ENCODE results near the gene ATRNL1. TPM values are rescaled to one million over a fixed set of nuclear protein-coding genes. Genes with fewer than 3 reads are reported as not detected.
"Not testable (repeated sequence)": the region's sequence is repeated elsewhere in the genome, so short reads cannot be mapped to it uniquely, and the experiment has no call there.

The ATRNL1 gene
- total RNA-seq, 4 donors from 2014 or later: 3.5 to 27.2 (median 4.1) TPM

GRCh38 chr10:115239761-115240160 lies 146.6 kb downstream of the ATRNL1 start:
- H3K27ac ChIP-seq: no peak overlapping the region
- no peak for TF ChIP-seq POLR2A (IDR thresholded peaks at IDR 0.05)
- TF ChIP-seq, protein P1, sequence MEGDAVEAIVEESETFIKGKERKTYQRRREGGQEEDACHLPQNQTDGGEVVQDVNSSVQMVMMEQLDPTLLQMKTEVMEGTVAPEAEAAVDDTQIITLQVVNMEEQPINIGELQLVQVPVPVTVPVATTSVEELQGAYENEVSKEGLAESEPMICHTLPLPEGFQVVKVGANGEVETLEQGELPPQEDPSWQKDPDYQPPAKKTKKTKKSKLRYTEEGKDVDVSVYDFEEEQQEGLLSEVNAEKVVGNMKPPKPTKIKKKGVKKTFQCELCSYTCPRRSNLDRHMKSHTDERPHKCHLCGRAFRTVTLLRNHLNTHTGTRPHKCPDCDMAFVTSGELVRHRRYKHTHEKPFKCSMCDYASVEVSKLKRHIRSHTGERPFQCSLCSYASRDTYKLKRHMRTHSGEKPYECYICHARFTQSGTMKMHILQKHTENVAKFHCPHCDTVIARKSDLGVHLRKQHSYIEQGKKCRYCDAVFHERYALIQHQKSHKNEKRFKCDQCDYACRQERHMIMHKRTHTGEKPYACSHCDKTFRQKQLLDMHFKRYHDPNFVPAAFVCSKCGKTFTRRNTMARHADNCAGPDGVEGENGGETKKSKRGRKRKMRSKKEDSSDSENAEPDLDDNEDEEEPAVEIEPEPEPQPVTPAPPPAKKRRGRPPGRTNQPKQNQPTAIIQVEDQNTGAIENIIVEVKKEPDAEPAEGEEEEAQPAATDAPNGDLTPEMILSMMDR (IDR thresholded peaks at IDR 0.05): no peak

GRCh38 chr10:115250784-115251183 lies 157.6 kb downstream of the ATRNL1 start:
- no peaks in the 10 kb centered on the region for H3K27me3 ChIP-seq
- H3K36me3 ChIP-seq: no peaks in the 10 kb centered on the region
- no peak overlapping the region for H3K27ac ChIP-seq
- H3K4me3 ChIP-seq: no peak overlapping the region
- DNase-seq: no peak
- no peak for TF ChIP-seq POLR2A (IDR thresholded peaks at IDR 0.05)
- TF ChIP-seq, protein P1 (IDR thresholded peaks at IDR 0.05): no peak
- H3K4me1 ChIP-seq: no peaks in the 10 kb centered on the region
- no peaks in the 10 kb centered on the region for H3K9me3 ChIP-seq

More at GRCh38 chr10:115239761-115240160, 146.6 kb downstream of the ATRNL1 start:
- Histone ChIP-seq H3K36me3 (no peaks in the 10 kb centered on the region), H3K27me3 (no peaks in the 10 kb centered on the region), H3K9me3 (no peaks in the 10 kb centered on the region), H3K4me3 (no peak overlapping the region), H3K4me1 (no peaks in the 10 kb centered on the region)
- no peak for DNase-seq

DNA sequence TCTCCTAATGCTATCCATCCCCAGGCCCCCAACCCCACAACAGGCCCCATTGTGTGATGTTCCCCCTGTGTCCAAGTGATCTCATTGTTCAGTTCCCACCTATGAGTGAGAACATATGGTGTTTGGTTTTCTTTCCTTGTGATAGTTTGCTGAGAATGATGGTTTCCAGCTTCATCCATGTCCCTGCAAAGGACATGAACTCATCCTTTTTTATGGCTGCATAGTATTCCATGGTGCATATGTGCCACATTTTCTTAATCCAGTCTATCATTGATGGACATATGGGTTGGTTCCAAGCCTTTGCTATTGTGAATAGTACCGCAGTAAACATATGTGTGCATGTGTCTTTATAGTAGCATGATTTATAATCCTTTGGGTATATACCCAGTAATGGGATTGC lies 160.6 kb downstream of the ATRNL1 start:
- not testable (repeated sequence) for H3K4me3 ChIP-seq, DNase-seq, H3K36me3 ChIP-seq, H3K27me3 ChIP-seq, H3K4me1 ChIP-seq, H3K9me3 ChIP-seq, H3K27ac ChIP-seq

DNA sequence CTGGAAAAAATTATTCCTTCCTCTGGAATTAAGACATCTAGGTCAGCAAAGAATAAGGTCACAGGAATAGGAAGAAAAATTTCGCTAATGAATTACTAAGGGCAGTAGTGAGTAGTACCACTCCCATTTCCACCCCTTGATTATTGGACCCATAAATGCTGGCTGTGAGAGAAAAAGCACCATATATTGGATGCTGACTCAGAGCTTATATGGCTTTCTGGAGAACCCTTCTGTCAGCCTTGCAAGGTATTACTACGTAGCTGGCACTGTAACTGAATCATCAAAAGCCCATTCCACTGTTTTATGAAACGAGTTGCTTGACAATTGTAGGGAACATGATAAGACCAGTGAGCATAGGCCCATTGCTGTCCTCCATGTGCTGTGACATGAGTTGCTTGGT lies 179.3 kb downstream of the ATRNL1 start:
- H3K36me3 ChIP-seq: no peaks in the 10 kb centered on the region
- H3K4me3 ChIP-seq: no peak overlapping the region
- no peaks in the 10 kb centered on the region for H3K9me3 ChIP-seq
- H3K4me1 ChIP-seq: peaks cover 0 to 9% (median 0%) of the 10 kb centered on the region in 4 donors
- peak in 1 of 3 donors; percentile 50 for DNase-seq
- TF ChIP-seq, protein P1 (IDR thresholded peaks at IDR 0.05): no peak
- TF ChIP-seq POLR2A (IDR thresholded peaks at IDR 0.05): no peak
- H3K27me3 ChIP-seq: no peaks in the 10 kb centered on the region
- H3K27ac ChIP-seq: peak overlapping the region in 1 of 4 donors; percentile 66

DNA sequence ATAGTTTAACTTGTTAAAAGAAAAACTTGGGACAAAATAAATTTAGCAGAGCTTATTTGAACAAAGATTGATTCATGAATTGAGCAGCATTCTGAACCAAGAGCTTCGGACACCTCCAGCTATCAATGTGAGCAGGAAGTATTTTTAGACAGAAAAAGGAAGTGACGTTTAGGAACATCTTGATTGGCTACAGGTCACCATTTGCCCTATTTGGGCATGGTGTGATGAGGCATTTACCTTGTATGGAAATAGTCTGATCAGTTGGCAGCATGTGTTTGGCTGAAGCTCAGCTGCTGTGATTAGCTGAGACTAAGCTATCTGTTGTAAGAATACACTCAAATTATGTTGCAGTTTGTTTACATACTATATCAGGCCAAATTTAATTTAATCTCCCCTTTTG lies 185.1 kb downstream of the ATRNL1 start:
- Histone ChIP-seq H3K4me3 (no peak overlapping the region), H3K27me3 (no peaks in the 10 kb centered on the region), H3K36me3 (no peaks in the 10 kb centered on the region), H3K9me3 (no peaks in the 10 kb centered on the region), H3K4me1 (no peaks in the 10 kb centered on the region), H3K27ac (no peak overlapping the region)
- no peak for TF ChIP-seq POLR2A (IDR thresholded peaks at IDR 0.05)
- no peak for DNase-seq

DNA sequence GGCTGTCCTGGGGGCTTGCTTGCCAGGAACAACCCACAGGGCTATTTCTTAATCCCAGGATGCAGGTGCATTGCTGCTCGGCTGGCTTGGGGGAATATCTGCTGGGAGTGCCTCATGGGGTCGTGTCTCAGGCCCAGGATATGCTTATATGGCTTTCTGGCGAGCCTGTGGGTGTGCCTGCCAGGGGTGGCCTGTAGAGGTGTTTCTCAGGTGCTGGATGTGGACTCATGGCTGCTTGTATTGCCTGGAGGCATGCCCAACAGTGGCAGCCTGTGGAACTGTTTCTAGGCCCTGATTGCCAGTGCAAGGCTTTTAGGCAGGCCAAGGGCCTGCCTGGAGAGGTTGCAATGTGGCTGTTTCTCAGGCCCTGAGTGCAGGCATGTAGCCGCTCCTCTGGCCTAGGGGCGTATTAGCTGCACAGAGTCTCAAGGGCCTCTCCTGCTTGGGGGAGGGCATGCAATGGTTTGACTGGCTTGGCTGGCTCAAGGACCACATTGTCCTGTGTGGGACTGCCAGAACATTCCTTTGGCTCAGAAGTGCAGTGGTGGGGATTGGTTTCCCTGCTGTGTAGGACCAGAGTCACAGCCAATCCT lies 202.1 kb downstream of the ATRNL1 start:
- Histone ChIP-seq H3K27ac (no peak overlapping the region), H3K4me3 (no peak overlapping the region), H3K9me3 (no peaks in the 10 kb centered on the region), H3K36me3 (no peaks in the 10 kb centered on the region), H3K4me1 (no peaks in the 10 kb centered on the region), H3K27me3 (no peaks in the 10 kb centered on the region)
- TF ChIP-seq POLR2A (IDR thresholded peaks at IDR 0.05): no peak
- TF ChIP-seq, protein P1 (IDR thresholded peaks at IDR 0.05): no peak
- DNase-seq: no peak

GRCh38 chr10:115300080-115300479 lies 206.9 kb downstream of the ATRNL1 start:
- no peak for DNase-seq
- TF ChIP-seq, protein P1 (IDR thresholded peaks at IDR 0.05): no peak
- no peak for TF ChIP-seq POLR2A (IDR thresholded peaks at IDR 0.05)

GRCh38 chr10:115319669-115320068 lies 226.5 kb downstream of the ATRNL1 start:
- not testable (repeated sequence) for H3K4me1 ChIP-seq, H3K9me3 ChIP-seq, H3K27ac ChIP-seq, H3K4me3 ChIP-seq, DNase-seq, H3K27me3 ChIP-seq, H3K36me3 ChIP-seq

More at GRCh38 chr10:115300080-115300479, 206.9 kb downstream of the ATRNL1 start:
- Histone ChIP-seq H3K36me3 (no peaks in the 10 kb centered on the region), H3K9me3 (no peaks in the 10 kb centered on the region), H3K4me3 (no peak overlapping the region), H3K27ac (no peak overlapping the region), H3K4me1 (no peaks in the 10 kb centered on the region), H3K27me3 (no peaks in the 10 kb centered on the region)

Data from Peyer's patch (tissue), 4 donors.